A549 (cell line): ENCODE results near the gene MAP7D3. TPM values are rescaled to one million over a fixed set of nuclear protein-coding genes. Genes with fewer than 3 reads are reported as not detected.

Experiments
- ATAC-seq, 2 experiments: fragments of 200-7000 bp in 1 of 2; fragments of >200 bp in 1 of 2; cut with Nextera tagmentation in 1 of 2; cut with Tn5 transposase in 1 of 2; 3 replicates each; pipeline versions ENCODE4 v1.8.0 to v1.9.1; 2018 to 2020; ENCODE audit warnings: mild to moderate bottlenecking in 1 of 2, moderate library complexity in 1 of 2
- CTCF ChIA-PET: fragments of 300-600 bp; sonication (Branson Sonifier 250); formaldehyde crosslinking; extraction: SDS; loops from one replicate; lab custom pipeline; 2021; ENCODE audit warnings: antibody characterized with exemption, inconsistent platforms; lab: Yijun Ruan, JAX
- POLR2A ChIA-PET: fragments of 350-600 bp; formaldehyde crosslinking; extraction: SDS; loops from one replicate; lab custom pipeline; 2021; ENCODE audit warnings: antibody characterized with exemption, inconsistent platforms; lab: Yijun Ruan, JAX
- DNase-seq, 2 experiments: peaks; one replicate each; pipeline versions ENCODE4 v3.0.0 to v3.0.0-alpha.2; 2011 to 2016; ENCODE audit warnings: low read depth in 1 of 2, low spot score in 1 of 2
- FAIRE-seq: peaks from 2 replicates; lab custom pipeline; 2011; peaks lifted over from hg19 to GRCh38; lab: Jason Lieb, UNC
- H3K27ac ChIP-seq, 2 experiments: fragments of >200 bp; sonication (Bioruptor Twin); formaldehyde crosslinking; 3 replicates each; pipeline ENCODE4 v1.5.1; 2016 to 2017
- H3K4me1 ChIP-seq: fragments of >200 bp; sonication (Bioruptor Twin); formaldehyde crosslinking; 3 replicates; pipeline ENCODE4 v1.6.1; 2016
- H3K4me2 ChIP-seq: fragments of >200 bp; sonication (Bioruptor Twin); formaldehyde crosslinking; 3 replicates; pipeline ENCODE4 v1.6.1; 2016
- H3K4me3 ChIP-seq: fragments of >200 bp; sonication (Bioruptor Twin); formaldehyde crosslinking; 3 replicates; pipeline ENCODE4 v1.5.1; 2016
- H3K9me3 ChIP-seq: fragments of >200 bp; sonication (Bioruptor Twin); formaldehyde crosslinking; 3 replicates; pipeline ENCODE4 v1.6.1; 2016
- BHLHE40 ChIP-seq: IDR thresholded peaks from 2 replicates; pipeline ENCODE4 v1.6.1; 2012; ENCODE audit warnings: low read depth, low read length, inconsistent platforms
- CBX8 ChIP-seq: fragments of 200-600 bp; sonication (generic); IDR thresholded peaks from 2 replicates; pipeline ENCODE4 v1.6.1; 2016
- CHD2 ChIP-seq: fragments of 150-350 bp; IDR thresholded peaks from 2 replicates; pipeline ENCODE4 v1.6.1; 2014; ENCODE audit warnings: low read length; ENCODE audit not compliant: partially characterized antibody
- CHD4 ChIP-seq: fragments of 200-600 bp; sonication (generic); IDR thresholded peaks from 2 replicates; pipeline ENCODE4 v1.6.1; 2016; ENCODE audit warnings: antibody characterized with exemption, mild to moderate bottlenecking, borderline replicate concordance
- EHF ChIP-seq: fragments of 250-450 bp; sonication (Bioruptor Pico); IDR thresholded peaks from 2 replicates; pipeline ENCODE4 v1.5.0; 2020; ENCODE audit warnings: mild to moderate bottlenecking
- EP300 ChIP-seq, 2 experiments: fragments of >200 bp; sonication (Bioruptor Twin); formaldehyde crosslinking; IDR thresholded peaks; 2 replicates in 1 of 2; 3 replicates in 1 of 2; pipeline ENCODE4 v1.6.1; 2016 to 2017
- FOXS1 ChIP-seq: fragments of 250-450 bp; sonication (Bioruptor Pico); IDR thresholded peaks from 2 replicates; pipeline ENCODE4 v1.5.0; 2020; ENCODE audit warnings: mild to moderate bottlenecking, moderate library complexity
- HDAC2 ChIP-seq: fragments of 200-600 bp; sonication (generic); IDR thresholded peaks from 2 replicates; pipeline ENCODE4 v1.6.1; 2016
- HEYL ChIP-seq: fragments of 250-450 bp; sonication (Bioruptor Pico); IDR thresholded peaks from 2 replicates; pipeline ENCODE4 v1.8.0; 2021; ENCODE audit warnings: mild to moderate bottlenecking, moderate library complexity
- JUNB ChIP-seq: fragments of >200 bp; sonication (Bioruptor Twin); formaldehyde crosslinking; IDR thresholded peaks from 2 replicates; pipeline ENCODE4 v1.6.1; 2016
- KDM5A ChIP-seq: fragments of 200-600 bp; sonication (generic); IDR thresholded peaks from 2 replicates; pipeline ENCODE4 v1.6.1; 2016; ENCODE audit warnings: antibody characterized with exemption, mild to moderate bottlenecking
- MYC ChIP-seq: IDR thresholded peaks from 2 replicates; pipeline ENCODE4 v1.6.1; 2012; ENCODE audit warnings: mild to moderate bottlenecking, inconsistent platforms, low read length, improper control_type of control experiment, borderline replicate concordance
- POLR2AphosphoS2 ChIP-seq: conservative IDR thresholded peaks from 2 replicates; pipeline ENCODE4 v1.6.1; 2012; ENCODE audit warnings: low read length, improper control_type of control experiment, inconsistent platforms
- RARB ChIP-seq: fragments of 250-450 bp; sonication (Bioruptor Pico); IDR thresholded peaks from 2 replicates; pipeline ENCODE4 v1.8.0; 2021; ENCODE audit warnings: mild to moderate bottlenecking, moderate library complexity
- RCOR1 ChIP-seq: fragments of 150-350 bp; IDR thresholded peaks from 2 replicates; pipeline ENCODE4 v1.6.1; 2014; ENCODE audit warnings: antibody characterized with exemption, low read length, low read depth
- SREBF2 ChIP-seq: fragments of 450-650 bp; IDR thresholded peaks from 2 replicates; pipeline ENCODE4 v1.6.1; 2014; ENCODE audit warnings: mild to moderate bottlenecking, moderate library complexity
- TFCP2L1 ChIP-seq: fragments of 250-450 bp; sonication (Bioruptor Pico); IDR thresholded peaks from 2 replicates; pipeline ENCODE4 v1.5.0; 2021; ENCODE audit warnings: mild to moderate bottlenecking
- TP53 ChIP-seq: fragments of 250-450 bp; sonication (Bioruptor Pico); IDR thresholded peaks from 2 replicates; pipeline ENCODE4 v1.5.0; 2021; ENCODE audit warnings: mild to moderate bottlenecking, moderate library complexity
- ZC3H11A ChIP-seq: fragments of 450-650 bp; IDR thresholded peaks from 2 replicates; pipeline ENCODE4 v1.6.1; 2014; ENCODE audit warnings: antibody characterized with exemption, mild to moderate bottlenecking
- ZFP36 ChIP-seq: fragments of 450-650 bp; IDR thresholded peaks from 2 replicates; pipeline ENCODE4 v1.6.1; 2014; ENCODE audit warnings: borderline replicate concordance; ENCODE audit not compliant: partially characterized antibody
- WGBS: methylation state at CpG from one replicate; pipeline ENCODE4 v1.1.6; 2017; ENCODE audit errors: missing lambda C conversion rate; 5-methylcytosine and 5-hydroxymethylcytosine counted together
- polyA plus RNA-seq, 4 experiments: library from polyadenylated mRNA; depleted of rRNA in 3 of 4; stranded (reverse); fragments of >200 nt; fragmentation: RNase III in 1 of 4; extraction: RNeasy Plus Mini Kit Qiagen cat#74134 plus additional on column Dnase treatment in 1 of 4; gene quantifications; 2 replicates in 3 of 4; 3 replicates in 1 of 4; pipeline ENCODE4 v1.2.3, GENCODE V29; 2011 to 2017
- TF ChIP-seq, protein P1 (sequence below): fragments of >200 bp; sonication (Bioruptor Twin); formaldehyde crosslinking; IDR thresholded peaks from 3 replicates; pipeline ENCODE4 v1.5.1; 2016
- TF ChIP-seq, protein P2 (sequence below): fragments of >200 bp; sonication (Bioruptor Twin); formaldehyde crosslinking; IDR thresholded peaks from 2 replicates; pipeline ENCODE4 v1.6.1; 2016
- TF ChIP-seq, protein P3 (sequence below): fragments of 250-450 bp; sonication (Bioruptor Pico); IDR thresholded peaks from 2 replicates; pipeline ENCODE4 v1.5.0; 2021; ENCODE audit warnings: mild to moderate bottlenecking, moderate library complexity, borderline replicate concordance
- TF ChIP-seq, protein P4 (sequence below): IDR thresholded peaks from 2 replicates; pipeline ENCODE4 v1.6.1; 2012
- TF ChIP-seq, protein P5 (sequence below): IDR thresholded peaks from 2 replicates; pipeline ENCODE4 v1.6.1; 2012
- TF ChIP-seq, protein P6 (sequence below): fragments of 250-450 bp; sonication (Bioruptor Pico); IDR thresholded peaks from 2 replicates; pipeline ENCODE4 v1.5.0; 2020; ENCODE audit warnings: low read depth, mild to moderate bottlenecking, moderate library complexity

MAP7D3 gene
- polyA plus RNA-seq, 2 of the 4 experiments (the other 2 are of a cell fraction): 9.9 to 13.1 TPM

DNA sequence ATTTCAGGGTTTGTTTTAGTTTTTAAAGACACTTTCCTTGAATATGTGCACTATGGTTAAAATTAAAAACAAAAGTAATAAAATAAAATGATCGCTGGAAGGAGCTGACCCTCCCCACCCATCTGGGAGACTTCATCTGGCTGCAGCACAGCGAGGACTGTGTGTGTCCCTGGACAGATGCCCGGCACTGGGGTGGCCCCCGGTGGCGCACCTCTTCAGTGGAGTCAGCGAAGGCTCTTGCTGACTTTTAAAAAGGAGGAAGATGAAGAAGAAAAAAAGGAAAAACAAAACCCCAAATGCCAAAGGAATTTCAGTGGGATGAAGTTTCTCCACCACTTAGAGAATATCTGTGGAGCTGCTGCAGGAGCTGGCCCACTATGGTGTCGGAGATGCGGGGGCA, 44.2 kb upstream of the MAP7D3 start (continued):
- TF ChIP-seq, protein P1, sequence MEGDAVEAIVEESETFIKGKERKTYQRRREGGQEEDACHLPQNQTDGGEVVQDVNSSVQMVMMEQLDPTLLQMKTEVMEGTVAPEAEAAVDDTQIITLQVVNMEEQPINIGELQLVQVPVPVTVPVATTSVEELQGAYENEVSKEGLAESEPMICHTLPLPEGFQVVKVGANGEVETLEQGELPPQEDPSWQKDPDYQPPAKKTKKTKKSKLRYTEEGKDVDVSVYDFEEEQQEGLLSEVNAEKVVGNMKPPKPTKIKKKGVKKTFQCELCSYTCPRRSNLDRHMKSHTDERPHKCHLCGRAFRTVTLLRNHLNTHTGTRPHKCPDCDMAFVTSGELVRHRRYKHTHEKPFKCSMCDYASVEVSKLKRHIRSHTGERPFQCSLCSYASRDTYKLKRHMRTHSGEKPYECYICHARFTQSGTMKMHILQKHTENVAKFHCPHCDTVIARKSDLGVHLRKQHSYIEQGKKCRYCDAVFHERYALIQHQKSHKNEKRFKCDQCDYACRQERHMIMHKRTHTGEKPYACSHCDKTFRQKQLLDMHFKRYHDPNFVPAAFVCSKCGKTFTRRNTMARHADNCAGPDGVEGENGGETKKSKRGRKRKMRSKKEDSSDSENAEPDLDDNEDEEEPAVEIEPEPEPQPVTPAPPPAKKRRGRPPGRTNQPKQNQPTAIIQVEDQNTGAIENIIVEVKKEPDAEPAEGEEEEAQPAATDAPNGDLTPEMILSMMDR: no peak
- TF ChIP-seq KDM5A: no peak

DNA sequence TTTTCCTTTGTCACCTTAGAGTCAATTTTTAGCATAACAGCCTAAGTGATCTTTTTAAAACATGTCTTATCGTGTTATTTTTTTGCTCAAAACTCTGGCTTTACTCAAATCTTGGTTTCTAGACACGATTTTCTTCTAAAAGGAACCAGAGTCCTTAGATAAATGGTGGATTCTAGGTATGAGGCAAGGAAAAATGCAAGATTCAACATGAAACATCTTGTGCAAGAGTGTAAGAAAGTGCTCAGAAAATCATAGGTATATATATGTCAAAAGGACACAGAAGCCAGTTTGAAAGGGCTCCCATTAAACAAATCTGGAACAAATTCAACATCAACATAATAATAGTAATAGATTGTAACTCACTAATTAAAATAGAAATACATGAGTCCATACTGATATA, 41.5 kb upstream of the MAP7D3 start:
- Histone ChIP-seq H3K27ac (no peak overlapping the region), H3K4me2 (no peak overlapping the region), H3K4me1 (no peaks in the 10 kb centered on the region), H3K9me3 (no peaks in the 10 kb centered on the region), H3K4me3 (no peak overlapping the region)
- TF ChIP-seq ZFP36 (no peak), JUNB (no peak), CBX8 (no peak), EHF (CRISPR knock-in tag) (no peak), TFCP2L1 (CRISPR knock-in tag) (no peak), MYC (no peak), EP300 (IDR thresholded peaks at IDR 0.05) (no peak), HDAC2 (no peak), SREBF2 (no peak), CHD4 (no peak), TP53 (CRISPR knock-in tag) (no peak), CHD2 (no peak), BHLHE40 (no peak), POLR2AphosphoS2 (no peak), HEYL (CRISPR knock-in tag) (no peak), RCOR1 (no peak)
- TF ChIP-seq, protein P2, sequence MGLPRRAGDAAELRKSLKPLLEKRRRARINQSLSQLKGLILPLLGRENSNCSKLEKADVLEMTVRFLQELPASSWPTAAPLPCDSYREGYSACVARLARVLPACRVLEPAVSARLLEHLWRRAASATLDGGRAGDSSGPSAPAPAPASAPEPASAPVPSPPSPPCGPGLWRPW: no peak
- TF ChIP-seq, protein P3, sequence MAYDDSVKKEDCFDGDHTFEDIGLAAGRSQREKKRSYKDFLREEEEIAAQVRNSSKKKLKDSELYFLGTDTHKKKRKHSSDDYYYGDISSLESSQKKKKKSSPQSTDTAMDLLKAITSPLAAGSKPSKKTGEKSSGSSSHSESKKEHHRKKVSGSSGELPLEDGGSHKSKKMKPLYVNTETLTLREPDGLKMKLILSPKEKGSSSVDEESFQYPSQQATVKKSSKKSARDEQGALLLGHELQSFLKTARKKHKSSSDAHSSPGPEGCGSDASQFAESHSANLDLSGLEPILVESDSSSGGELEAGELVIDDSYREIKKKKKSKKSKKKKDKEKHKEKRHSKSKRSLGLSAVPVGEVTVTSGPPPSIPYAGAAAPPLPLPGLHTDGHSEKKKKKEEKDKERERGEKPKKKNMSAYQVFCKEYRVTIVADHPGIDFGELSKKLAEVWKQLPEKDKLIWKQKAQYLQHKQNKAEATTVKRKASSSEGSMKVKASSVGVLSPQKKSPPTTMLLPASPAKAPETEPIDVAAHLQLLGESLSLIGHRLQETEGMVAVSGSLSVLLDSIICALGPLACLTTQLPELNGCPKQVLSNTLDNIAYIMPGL (CRISPR knock-in tag): no peak
- TF ChIP-seq, protein P4, sequence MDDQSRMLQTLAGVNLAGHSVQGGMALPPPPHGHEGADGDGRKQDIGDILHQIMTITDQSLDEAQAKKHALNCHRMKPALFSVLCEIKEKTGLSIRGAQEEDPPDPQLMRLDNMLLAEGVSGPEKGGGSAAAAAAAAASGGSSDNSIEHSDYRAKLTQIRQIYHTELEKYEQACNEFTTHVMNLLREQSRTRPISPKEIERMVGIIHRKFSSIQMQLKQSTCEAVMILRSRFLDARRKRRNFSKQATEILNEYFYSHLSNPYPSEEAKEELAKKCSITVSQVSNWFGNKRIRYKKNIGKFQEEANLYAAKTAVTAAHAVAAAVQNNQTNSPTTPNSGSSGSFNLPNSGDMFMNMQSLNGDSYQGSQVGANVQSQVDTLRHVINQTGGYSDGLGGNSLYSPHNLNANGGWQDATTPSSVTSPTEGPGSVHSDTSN: no peak
- ChIA-PET POLR2A (no interaction called here), CTCF (no interaction called here)
- ATAC-seq (no peak), DNase-seq (no peak), FAIRE-seq (peak; percentile 13)
- WGBS: 13% methylated on average over 2 of the region's 2 CpGs

DNA sequence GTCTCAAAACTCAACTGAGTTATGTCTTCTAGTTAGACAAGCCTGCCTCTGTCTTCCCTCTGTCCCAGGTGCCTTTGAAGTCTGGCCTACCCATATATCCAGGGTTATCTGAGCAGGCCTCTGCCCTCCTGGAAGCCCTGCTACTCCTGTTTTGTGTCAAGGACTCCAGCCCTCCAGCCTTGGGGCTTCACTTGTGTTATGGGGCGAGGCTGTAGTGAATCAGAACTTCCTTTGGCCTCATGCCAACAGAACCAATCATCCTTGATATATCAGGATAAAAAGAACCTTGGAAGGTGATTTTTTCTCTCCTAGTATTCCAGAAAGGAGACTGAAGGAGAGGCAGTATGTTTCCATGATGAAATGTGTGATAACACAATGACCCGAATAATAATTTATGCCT, 40.6 kb upstream of the MAP7D3 start:
- Histone ChIP-seq H3K27ac (no peak overlapping the region), H3K4me1 (no peaks in the 10 kb centered on the region), H3K4me2 (no peak overlapping the region), H3K4me3 (no peak overlapping the region), H3K9me3 (no peaks in the 10 kb centered on the region)
- ATAC-seq (no peak), DNase-seq (no peak), FAIRE-seq (no peak)
- CTCF ChIA-PET: no interaction called here
- 43% methylated on average over 2 of the region's 2 CpGs for WGBS
- POLR2A ChIA-PET: no interaction called here
- TF ChIP-seq CHD2 (no peak), POLR2AphosphoS2 (no peak), FOXS1 (CRISPR knock-in tag) (no peak), ZC3H11A (no peak), HDAC2 (no peak), RARB (CRISPR knock-in tag) (no peak), RCOR1 (no peak)
- TF ChIP-seq, protein P5, sequence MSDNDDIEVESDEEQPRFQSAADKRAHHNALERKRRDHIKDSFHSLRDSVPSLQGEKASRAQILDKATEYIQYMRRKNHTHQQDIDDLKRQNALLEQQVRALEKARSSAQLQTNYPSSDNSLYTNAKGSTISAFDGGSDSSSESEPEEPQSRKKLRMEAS: no peak
- TF ChIP-seq, protein P6, sequence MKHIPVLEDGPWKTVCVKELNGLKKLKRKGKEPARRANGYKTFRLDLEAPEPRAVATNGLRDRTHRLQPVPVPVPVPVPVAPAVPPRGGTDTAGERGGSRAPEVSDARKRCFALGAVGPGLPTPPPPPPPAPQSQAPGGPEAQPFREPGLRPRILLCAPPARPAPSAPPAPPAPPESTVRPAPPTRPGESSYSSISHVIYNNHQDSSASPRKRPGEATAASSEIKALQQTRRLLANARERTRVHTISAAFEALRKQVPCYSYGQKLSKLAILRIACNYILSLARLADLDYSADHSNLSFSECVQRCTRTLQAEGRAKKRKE (CRISPR knock-in tag): no peak
- TF ChIP-seq, protein P3 (CRISPR knock-in tag): no peak
